ENCODE data around the gene SLC12A7. TPM values are rescaled to one million over a fixed set of nuclear protein-coding genes. Genes with fewer than 3 reads are reported as not detected.

The SLC12A7 gene
- total RNA-seq, 2 experiments from 2014 or later = 5.3 to 6.8 TPM

DNA sequence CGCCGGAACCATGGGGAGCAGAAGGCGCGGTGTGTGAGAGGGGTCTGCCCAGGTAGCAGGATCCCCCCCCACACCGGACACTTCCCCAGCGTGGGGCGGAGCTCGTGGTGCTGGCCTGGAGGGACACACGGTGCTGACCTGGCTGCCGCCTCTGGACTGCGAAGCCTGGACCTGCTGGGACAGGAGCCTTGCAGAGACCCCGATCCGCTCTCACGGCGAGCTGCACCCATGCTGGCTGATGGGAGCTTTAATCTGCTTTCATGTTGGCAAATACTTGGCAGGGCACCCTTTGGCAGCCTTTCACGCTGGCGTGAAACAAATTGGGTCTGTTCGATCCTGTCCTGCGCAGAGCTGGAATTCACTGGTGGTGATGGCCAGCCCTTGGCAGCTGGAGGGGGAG lies 95.8 kb downstream of the SLC12A7 start:
- ChIA-PET CTCF (no interaction called here), POLR2A (no interaction called here)

DNA sequence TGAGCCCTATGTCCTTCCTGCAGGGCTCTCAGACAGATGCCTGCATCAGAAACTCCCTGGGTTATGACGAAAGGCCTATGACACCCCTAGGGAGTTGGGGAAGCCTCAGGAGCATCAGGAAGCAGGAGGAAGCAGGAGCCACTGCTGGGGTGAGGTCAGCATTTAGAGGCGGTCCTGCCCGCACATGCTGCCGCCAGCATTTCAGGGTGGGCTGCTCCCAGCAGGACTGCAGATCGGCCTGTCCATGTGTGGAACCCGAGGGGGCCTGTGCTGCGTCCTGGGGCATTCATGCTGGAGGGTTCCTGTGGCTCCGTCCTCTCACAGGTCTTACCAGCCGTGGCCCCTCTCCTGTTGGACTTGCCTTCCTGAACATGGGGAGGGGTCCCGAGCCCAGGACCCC lies 96.4 kb downstream of the SLC12A7 start:
- CTCF ChIA-PET = no interaction called here
- POLR2A ChIA-PET = no interaction called here

DNA sequence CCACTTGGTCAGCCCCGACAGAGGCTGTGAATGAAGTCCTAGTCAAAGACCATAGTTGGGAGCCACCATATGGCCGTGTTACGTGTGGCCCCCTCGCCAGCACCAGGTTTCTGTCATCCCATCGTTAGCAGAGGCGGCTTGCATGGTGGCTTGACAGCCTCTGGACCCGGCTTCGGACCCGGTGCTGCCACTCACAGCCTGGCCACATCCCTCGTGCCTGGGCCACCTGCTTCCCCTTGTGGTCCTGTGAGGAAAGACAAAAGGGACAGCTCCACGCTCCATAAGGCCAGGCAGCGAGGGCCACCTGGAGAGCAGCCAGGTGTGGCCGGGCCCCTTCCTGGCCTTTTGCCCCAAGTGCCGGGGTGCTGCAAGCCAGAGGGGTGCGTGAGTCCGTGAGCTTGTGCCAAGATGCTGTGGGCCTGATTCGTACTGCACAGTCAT lies 97.1 kb downstream of the SLC12A7 start:
- ChIA-PET CTCF (no interaction called here), POLR2A (no interaction called here)

DNA sequence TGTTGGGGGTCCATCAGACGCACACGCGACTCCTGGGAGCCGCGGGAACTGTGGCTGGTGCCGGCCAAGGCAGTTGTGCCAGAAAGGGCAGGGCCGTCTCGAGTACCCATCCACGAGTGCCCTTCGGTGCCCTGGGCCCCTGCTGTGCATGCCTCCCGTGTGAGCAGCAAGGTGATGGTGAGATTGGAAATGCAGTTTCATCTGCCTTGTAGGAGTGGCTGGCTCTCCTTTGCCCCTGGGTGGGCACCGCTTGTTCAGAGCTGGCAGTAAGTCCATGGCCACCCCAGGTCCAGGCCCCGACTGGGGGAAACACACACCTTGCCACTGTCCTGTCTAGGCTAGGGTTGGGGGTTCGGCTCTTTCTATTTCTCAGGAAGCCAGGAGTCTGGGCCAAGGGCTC lies 97.5 kb downstream of the SLC12A7 start:
- ChIA-PET CTCF (no interaction called here), POLR2A (no interaction called here)

DNA sequence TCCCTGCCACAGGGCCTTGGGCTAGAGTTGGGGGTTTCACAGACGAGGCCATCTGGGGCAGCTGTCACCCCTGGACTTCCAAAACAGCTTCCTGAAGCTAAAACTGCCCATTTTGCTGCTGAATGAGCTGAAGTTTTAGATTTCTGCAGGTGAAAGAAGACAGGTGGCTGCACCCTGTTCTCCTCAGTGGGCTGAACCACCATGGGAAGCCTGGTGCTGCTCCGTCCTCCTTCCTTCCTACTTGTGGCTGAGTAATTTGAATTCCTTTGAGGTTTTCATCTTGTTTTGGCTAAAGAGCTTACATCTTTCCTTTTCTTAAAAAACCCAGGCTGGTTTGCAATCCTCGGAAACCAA lies 97.9 kb downstream of the SLC12A7 start:
- ChIA-PET CTCF (no interaction called here), POLR2A (no interaction called here)

DNA sequence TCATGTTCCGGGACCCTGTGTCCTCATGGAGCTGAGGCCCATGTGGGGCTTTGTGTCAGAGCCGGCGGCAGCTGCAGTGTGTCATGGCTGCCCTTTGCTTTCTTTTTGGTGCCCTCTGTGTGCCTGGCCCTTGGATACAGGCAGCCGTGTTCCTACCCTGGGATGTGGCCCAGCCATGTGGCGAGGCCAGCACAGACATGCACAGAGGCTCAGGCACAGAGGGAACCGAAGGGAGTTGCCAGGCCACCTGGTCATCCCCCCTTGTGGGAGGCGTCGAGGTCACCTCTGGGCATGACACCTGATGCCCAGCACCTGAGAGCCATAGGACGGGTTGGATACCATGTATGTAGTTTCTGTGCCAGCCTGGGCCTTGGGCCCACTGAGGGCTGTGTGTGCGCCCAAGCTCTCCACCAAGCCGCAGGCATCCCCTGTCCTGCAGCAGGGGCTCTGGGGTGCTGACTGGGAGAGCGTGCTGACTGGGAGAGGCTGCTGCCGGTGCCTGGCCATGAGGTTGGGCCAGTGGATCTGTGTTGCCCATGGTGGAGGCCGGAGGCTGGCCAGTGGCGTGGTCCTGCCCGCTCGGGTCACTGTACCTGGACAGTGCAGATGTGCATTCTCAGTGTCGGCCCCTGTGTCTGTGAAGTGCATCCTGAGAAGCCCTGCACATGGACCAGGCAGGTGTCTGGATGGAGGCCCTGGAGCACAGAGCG lies 98.5 kb downstream of the SLC12A7 start:
- POLR2A ChIA-PET = no interaction called here

DNA sequence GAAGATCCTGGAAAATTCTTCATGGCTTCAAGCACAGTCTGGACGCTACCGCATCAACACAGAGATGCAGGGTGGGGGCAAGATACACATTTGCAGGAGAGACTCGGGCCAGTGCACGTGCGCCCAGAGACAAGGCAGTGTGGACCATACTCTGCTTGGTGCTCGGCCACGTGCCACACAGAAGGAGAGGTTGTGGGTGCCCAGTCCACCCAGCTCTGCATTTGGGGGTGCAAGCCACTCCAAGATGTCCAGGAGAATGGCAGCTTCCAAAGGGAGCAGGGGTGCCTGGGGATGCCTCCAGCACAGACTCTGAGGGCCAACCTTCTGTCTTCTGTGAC lies 99.0 kb downstream of the SLC12A7 start:
- ChIA-PET POLR2A (no interaction called here), CTCF (no interaction called here)

More for the DNA sequence above, 98.5 kb downstream of the SLC12A7 start:
- CTCF ChIA-PET = no interaction called here

DNA sequence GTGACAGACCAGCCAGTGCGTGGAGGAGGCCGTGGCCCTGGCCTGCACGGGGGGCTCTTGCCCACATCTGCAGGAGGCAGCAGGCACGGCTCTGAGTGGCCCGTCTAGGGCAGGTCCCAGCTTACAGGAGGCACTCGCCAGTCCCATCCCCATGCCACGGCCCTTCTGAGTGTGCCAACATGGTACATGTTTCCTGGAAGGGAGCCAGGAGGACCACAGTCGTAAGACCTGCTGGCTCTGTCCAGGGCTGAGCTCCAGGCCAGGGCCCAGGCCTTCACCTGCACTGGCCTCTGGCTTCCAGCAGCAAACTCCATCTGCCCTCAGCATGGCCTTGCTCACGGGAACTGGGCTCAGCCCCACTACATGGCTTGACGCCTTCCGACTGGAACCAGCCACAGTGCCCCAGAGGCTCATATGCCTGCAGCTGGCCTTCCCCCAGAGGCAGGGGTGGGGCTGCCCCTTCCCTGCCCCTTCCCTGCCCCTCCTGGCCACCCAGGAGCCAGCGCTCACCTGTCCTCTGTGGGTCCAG lies 99.5 kb downstream of the SLC12A7 start:
- ChIA-PET CTCF (no interaction called here), POLR2A (no interaction called here)

DNA sequence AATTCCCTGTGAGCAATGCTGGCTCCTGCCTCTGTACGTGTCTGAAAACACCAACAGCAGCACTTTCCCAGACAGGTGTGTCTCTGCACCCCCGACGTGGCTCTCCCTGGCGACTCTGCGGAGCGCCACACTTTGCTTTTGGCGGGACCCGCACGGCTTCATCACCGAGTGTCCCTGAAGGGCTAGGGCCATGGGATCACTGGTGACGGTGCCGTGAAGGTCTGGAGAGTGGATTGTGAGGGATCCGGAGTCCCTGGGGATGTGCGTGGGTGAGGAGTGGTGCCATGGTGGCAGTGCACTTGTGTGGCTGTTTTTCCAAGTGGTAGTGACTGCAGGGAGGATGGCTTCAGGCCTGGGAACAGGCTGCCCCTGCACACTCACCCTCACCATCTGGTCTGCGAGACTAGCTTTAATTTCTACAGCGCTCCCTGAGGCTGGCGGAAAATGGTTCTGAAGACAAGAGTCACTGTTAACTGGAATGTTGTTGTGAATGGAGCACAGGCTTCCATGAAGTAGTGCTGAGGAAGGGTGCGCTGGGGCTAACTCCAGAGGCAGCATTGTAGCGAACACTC lies 100.0 kb downstream of the SLC12A7 start:
- CTCF ChIA-PET = no interaction called here
- POLR2A ChIA-PET = no interaction called here

DNA sequence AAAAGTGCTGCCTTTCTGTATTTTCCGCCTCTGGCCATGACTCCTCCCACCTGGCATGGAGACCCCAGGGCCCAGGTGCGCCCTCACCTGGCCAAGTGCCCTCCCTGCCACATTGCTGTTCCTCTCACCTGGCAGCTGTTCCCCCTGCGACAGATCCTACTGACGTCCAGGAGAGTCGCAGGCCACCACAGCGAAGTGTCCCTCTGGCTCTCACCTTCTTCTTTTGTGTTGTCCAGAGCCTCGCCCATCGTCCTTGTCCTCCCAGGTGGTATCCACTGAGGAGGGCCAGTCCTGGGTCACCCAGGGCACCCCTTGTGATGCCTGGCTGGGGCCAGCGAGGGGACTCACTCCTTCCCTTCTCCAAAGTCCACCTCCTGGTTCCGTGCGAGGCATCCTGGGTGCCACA lies 100.6 kb downstream of the SLC12A7 start:
- CTCF ChIA-PET = no interaction called here
- POLR2A ChIA-PET = no interaction called here

DNA sequence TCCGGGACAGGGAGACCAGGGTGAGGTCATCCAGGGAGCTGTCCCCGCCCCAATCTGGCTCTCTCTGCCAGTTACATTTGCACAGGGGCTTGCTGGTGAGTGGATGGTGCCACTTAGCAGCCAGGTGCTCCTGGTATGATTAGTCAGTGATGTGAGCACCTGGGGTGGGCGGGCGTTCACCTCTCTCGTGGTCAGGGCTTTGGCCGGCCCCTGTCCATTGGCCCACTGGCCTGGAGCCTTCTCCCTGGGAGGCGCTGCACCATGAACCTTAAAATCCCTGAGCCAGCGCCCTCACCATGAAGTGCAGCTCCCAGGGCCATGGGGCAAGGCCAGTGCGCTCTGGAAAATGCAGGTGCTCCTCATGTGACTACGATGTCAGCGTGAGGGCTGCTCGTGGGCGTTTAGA lies 101.2 kb downstream of the SLC12A7 start:
- POLR2A ChIA-PET = no interaction called here
- CTCF ChIA-PET = interaction anchor here (0.5 to 1.2 kb wide), 2 partner anchors 8 to 901 kb away, joined by 3 read pairs; no protein-coding TSS in a partner anchor

DNA sequence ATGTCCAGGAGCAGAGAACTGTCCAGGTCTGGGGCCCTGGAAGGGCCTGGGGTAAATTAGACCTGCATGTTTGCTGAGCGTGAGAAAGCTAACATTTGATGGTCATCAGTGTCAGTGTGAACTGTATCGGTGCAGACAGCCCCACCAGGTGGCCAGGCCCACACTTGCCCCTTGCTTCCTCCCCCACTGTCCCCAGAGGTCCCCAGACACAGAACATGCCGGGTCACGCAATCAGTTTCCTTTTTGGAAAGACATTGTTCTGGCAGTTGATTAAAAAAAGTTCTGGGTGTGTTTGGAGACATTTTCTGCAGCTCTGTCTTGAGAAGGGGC lies 101.7 kb downstream of the SLC12A7 start:
- ChIA-PET POLR2A (no interaction called here), CTCF (interaction anchor here (0.5 to 1.2 kb wide), 2 partner anchors 9 to 901 kb away, joined by 3 read pairs; no protein-coding TSS in a partner anchor)

DNA sequence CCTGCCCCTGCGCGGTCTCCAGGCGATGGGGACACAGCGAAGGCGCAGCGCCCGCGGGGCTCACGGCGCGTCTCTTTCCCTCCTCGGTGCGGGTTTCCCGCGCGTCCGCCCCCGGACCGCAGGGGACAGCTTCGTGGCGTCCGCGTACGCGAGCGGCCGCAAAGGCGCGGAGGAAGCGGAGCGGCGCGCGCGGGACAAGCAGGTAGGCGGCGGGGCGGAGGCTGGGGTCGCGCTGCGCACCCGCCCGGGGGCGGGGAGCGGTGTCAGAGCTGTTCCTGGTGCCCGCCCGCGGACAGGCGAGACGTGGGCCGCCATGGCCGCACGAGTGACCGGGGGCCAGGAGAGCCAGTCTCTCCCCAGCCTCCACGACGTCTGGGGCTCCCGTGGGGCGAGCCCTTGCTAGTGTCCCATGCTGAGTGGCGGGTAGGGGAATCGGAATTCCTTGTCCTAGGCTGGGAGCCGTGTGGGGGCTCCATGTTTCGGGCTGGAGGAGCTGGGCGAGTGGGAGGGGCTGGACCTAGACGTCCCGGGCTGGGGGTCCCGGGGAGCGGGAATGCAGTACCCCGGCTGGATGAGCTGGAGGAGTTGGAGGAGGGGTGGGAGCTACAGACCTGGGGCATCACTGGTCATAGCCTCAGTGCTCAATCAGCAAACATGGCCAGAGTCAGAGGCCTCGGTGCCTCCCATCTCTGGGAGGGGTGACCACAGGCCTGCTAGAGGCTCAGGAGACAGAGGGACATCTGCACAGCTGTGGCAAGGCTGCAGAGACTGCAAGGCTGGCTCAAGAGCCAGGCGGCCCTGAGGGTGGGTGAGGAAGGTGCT lies 102.3 kb downstream of the SLC12A7 start:
- ChIA-PET POLR2A (no interaction called here), CTCF (interaction anchor here (1.2 kb wide), 1 partner anchor 9 kb away, joined by 3 read pairs; no protein-coding TSS in a partner anchor)

DNA sequence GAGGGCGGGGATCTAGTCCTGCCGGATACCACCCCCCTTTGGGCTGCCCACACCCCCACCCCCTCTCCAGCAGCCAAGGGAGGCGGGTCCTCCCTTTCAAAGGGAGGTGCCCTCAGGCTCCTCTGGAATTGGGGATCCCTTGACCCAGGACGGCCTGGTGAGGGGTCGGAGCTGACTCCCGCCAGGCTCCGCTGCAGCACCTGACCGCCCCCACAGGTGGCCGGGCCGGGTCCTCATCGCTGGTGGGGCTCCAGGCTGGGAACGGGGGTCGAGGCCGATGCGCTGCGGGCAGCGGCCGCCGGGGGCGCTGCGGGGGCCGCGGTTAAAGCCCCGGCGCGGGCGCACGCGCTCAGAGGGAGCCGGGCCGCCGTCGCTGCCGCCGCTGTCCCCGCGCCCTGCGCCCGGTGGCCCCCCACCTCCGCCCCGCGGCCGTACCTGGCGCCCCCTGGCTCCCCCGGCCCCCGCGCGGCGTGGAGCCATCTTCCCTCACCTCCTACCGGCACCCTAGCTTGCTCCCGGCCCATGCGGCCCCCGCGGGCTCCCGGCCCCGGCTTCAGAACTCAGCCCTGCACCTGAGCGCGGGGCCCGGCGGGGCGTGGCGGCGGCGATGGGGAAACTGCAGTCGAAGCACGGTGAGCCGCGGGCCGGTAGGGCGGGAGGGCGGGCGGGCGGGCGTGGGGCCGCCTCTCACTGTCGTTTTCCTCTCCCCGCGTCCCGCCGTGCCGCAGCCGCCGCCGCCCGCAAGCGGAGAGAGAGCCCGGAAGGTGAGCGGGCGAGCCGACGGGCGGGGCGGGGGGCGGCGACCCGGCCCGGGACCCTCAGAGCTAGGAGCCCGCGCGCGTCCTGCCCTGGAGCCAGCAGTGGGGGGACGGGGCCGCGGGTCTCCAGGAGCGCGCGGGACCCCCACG lies 103.2 kb downstream of the SLC12A7 start, which contains the start of gene NKD2:
Gene NKD2, plus strand, starts transcription at position 352 of the 908 bp plus-strand sequence. Its CDS starts 256 bp downstream, at position 608.
- POLR2A ChIA-PET = no interaction called here
- CTCF ChIA-PET = no interaction called here

DNA sequence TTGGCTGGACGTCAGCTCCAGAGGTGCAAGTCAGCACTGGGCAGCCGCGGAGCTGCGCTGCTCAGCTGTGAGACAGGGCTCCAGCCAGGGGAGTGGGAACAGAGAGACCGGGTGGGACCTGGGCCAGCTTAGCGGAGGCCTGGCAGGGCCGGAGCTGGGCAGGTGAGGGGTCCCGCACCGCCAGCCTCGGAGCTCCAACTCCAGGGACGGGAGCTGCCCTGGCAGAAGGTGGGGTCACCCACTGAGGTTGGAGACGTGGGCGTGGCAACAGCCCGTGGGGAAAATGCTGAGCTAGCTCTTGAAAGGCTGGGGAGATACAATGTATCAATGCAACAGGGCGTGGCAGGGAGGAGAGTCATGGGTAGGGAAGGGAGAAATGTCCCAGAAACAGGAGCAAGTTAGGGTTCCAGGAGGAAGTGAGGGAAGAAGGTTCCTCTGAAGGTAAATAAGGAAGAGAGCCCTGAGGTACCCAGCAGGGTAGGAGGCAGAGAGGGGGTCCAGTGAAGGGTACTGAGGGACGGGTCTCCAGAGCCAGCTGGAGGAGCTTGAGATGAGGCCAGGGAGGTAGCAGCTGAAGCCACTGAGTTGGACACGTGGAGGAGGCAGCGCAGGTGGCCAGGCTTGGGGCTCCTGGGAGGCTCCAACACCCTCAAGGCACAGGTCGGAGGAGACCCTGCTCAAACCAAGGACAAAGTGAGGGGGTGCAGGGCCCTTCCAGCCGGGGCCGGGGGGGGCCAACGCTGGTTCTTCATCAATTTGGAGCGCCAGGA lies 104.0 kb downstream of the SLC12A7 start:
- CTCF ChIA-PET = no interaction called here
- POLR2A ChIA-PET = no interaction called here

DNA sequence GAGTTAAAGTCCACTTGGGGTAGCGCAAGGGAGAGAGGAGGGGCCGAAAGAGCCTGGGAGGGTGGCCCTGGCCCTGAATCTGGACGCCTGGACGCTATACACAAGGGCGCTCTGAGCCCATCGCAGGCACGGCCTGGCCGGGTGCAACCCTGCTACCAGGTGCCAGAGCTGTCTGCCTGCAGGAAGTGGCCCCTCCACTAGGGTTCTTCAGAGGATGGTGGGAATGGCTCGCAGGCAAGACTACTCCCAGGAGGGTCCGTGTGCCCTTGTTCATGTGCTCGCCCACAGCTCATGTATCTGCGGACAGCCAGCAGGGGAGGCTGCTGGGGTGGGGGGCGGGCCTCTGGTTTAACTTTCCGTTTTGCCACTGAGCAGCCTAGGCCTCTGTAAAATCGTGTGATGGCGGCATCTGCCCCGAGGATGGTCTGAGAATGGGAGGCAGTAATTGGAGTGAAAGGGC lies 104.6 kb downstream of the SLC12A7 start:
- CTCF ChIA-PET = no interaction called here
- POLR2A ChIA-PET = no interaction called here

DNA sequence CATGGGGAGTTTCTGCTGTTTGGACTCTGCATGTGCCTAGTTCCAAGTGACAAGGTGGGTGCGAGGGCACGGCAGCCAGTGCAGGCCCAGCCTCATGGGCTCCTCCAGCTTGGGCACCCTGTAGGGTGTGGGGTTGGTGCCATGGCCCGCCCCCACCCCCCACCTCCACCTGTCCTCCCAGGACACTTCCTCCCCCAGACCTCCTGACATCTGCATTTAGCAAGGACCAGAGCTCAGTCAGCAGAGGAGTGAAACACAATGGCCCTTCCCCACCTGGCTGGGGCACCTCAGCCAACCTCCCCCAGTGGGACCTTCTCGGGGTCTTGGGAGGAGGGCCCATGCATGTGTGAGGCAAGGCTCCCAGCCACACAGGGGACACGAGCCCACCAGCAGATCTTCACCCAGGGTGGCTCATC lies 105.2 kb downstream of the SLC12A7 start:
- POLR2A ChIA-PET = no interaction called here

DNA sequence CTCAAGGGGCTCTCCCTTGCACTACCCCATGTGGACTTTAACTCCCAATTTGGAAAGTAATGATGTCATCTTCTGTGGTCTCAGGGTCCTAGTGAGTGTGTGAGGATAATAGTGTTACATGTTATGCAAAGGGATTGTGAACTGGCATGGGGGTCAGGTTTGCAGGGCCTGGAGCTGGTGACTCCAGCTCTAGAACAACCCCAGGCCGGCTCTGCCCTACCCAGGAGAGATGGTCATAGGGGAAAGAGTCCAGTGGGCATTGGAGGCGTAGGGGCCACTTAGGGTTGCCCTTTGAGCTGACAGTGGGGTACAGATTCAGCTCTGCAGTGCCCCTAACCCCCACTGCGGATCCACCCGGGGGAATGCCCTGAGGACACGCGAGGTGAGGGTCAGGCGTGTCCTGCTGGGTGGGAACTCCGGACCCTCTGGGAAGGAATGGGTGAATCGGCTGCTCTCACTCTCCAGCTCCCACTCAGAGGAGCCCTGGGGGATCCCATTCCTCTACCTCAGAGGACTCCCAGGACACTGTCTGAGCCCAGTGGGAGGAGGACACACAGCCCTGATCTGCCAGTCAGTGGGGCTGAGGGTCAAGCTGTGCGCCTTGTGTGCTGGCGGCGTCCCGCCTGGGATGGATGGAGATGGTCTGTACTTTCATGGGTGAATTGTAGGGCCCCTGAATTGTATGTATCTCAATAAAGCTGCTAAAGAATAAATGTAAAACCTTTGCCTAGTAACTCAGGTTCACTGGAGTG lies 105.8 kb downstream of the SLC12A7 start:
- ChIA-PET POLR2A (no interaction called here), CTCF (interaction anchor here (0.5 kb wide), 1 partner anchor 14 kb away, joined by 3 read pairs; no protein-coding TSS in a partner anchor)

More for the DNA sequence above, 105.2 kb downstream of the SLC12A7 start:
- CTCF ChIA-PET = no interaction called here

Data from activated CD8-positive, alpha-beta memory T cell treated with anti-CD3 and anti-CD28 coated beads for 36 hours (primary cell).